GM20000 (cell line): ENCODE data around the gene ABR.

Experiments
- DNase-seq: peaks from one replicate; pipeline ENCODE4 v3.0.0; 2012; ENCODE audit warnings: low spot score
- CTCF ChIP-seq: IDR thresholded peaks from 2 replicates; pipeline ENCODE4 v1.5.1; 2012; ENCODE audit warnings: mild to moderate bottlenecking, control low read depth; ENCODE audit errors: extremely low read depth, missing control alignments

The ABR gene

DNA sequence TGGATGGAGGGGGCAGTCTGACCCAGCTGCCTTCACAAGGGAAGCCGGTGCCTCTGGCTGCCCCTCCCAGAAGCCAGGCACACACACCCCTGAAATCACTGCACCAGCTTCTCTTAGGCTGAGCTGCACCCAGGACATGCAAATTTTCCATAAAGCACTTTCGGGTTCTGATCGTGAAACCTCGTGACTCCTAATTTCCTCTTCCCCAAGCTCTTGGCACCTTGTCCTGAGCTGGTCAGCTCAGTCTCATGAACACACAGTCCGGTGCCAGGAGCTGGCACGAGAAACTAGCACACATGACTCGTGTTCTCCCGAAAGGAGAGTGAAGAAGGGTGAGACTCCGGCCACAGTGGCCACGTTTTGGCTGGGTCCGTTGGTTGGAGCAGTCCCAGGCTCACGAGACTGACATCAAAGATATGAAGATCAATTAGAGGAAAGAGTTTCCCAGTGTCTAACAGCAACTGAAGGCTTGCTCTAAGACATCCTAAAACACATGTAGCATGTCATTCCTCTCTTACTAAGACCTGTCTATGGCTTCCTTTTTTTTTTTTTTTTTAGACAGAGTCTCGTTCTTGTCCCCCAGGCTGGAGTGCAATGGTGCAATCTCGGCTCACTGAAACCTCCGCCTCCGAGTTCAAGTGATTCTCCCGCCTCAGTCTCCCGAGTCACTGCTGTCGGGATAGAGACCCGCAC lies 9.2 kb upstream of the ABR start:
- no peak for DNase-seq
- no peak for TF ChIP-seq CTCF

DNA sequence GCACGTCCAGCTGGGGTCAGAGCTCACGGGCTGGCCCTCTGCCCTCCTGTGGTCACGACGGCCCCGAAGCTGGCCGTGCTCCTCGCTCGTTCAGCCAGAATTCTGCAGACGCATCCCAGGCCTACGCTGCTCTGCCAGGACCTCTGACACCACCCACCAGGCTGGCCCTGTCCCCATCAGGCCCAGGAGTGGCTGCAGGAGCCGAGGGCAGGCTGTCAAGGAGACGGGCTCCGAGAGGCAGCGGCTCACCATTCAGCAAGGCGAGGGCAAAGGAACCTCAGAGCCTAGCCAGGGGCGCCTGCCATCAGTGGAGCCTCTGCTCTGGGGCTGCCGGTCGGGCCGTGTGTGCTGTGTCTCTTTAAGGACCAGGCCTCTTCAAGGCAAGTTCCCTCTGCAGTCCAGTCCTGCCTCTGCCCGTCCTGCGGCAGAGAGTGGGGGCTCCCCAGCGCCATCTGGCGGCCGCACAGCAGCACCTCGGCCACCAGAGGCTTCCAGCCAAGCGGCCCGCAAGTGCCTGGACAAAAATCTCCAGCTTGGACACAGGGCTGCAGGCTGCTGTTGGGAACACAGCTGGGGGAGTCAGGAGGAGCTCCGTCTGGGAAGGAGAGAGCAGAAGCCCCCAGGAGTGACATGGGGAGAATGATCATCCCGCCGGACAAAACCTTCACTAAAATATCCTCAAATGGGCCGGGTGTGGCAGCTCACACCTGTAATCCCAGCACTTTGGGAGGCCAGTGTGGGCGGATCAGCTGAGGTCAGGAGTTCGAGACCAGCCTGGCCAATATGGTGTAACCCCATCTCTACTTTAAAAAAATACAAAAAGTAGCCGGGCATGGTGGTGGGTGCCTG lies 7.4 kb upstream of the ABR start:
- DNase-seq: peak; percentile 79

DNA sequence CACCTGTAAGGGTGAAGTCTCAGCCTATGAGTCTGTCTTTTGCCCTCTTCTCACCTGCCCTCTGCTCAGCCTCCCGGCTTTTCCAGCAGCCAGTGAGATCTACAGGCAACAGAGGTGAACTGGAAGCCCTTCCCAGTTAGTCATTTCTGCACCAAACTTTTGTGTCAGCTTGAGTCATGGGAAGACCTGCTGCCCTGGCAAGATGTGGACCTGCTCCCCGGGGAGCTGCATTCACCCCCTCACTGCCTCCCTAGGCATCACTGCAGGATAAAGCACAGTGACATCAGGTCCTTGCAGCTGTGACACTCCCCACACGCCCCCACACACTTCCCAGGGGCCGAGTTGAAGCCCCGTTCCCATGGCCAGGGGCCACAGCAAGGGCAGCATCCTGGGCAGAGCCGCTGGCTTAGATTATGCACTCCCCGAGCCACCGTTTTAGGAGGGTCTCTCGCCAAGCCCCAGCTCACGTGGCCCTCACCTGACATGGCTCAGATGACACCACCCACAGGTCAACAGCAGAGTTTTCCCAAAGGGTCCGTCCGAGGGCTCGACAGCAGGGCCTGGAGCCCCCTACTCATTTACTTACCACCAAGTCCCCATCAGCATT lies 6.5 kb upstream of the ABR start:
- DNase-seq: no peak
- no peak for TF ChIP-seq CTCF

More for the DNA sequence above, 7.4 kb upstream of the ABR start:
- peak; percentile 94 for TF ChIP-seq CTCF

DNA sequence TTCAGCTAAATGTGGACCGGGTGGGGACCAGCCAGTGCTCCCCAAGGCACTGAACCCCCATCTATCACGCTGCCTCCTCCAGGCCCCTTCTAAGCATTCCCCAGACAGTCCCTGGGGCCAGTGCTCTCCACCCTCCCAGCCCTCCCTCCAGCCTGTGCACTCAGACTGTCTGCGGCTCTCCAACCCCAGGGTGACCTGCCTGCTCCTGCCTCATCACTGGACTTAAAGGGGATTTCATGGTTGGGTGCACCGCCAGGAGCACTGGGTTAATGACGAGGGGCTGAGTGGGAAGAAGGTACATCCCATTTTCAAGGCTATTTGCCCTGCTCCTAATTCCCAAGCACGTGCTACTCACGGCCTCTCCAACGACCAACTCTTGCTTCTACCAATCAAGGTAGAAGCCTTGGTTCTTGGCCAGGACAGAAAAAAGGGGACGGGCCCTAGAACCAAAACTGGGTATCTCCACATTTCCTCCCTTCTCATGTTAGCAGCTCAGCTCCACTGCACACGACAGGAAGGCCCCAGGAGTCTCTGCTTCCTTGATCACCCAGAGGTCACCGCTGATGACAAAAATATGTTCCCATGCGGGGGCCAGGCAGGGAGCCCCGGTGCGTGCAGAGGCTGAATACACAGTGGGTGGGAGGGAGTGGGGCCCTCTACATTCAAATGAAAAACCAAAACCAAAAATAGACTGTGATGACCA lies 3.5 kb upstream of the ABR start:
- peak; percentile 82 for DNase-seq

DNA sequence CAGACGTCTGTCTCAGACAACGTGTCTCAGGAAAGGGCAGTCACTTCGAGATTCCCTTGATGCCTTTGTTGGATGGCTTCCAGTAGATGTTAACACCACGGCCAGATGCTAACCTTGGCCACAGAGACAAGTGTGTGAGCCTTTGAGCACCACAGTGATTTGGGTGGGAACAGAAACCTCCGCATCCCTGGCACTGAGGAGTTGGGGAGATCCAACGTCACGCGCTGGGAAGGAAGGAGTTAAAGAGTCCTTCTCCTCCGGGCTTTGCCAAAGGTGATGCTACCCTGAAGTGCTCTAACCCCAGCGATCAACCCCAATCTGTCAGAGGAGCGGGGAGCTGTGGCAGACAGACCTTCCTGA lies 3.0 kb upstream of the ABR start:
- no peak for TF ChIP-seq CTCF
- DNase-seq: no peak

More for the DNA sequence above, 3.5 kb upstream of the ABR start:
- TF ChIP-seq CTCF: no peak

DNA sequence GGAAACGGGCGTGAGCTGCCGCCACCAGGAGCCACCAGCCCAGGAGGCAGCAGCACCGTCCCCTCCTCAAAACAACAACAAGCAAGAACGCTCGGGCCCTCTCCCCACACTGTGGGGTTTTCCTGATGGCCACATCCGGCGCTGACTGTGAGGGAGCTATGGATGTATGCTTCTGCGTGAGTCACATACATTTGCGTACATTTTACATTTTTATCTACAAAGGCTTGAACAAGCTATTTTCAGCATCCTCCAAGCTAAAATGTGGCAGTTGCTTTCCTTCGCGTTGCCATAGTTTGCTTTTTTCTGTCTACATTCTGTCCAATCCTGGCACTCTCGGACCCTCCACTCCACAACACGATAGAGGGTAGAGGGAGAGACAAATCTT lies 2.0 kb upstream of the ABR start:
- DNase-seq: no peak
- TF ChIP-seq CTCF: no peak
